K562 (cell line): ENCODE data around the gene TMEM234. TPM values are rescaled to one million over a fixed set of nuclear protein-coding genes. Genes with fewer than 3 reads are reported as not detected.

Experiments used
- ATF3 ChIP-seq, 2 experiments: fragments of 450-650 bp in 1 of 2; sonication (generic) in 1 of 2; formaldehyde crosslinking in 1 of 2; IDR thresholded peaks in 1 of 2; conservative IDR thresholded peaks in 1 of 2; 2 replicates each; pipeline versions ENCODE4 v1.6.1 to v1.8.1; 2016 to 2023; ENCODE audit warnings: mild to moderate bottlenecking in 2 of 2, moderate library complexity in 2 of 2, inconsistent platforms in 1 of 2, missing genetic modification reagents in 1 of 2
- CBX3 ChIP-seq, 2 experiments: IDR thresholded peaks; 1 replicate in 1 of 2; 2 replicates in 1 of 2; pipeline ENCODE4 v1.6.1; 2012; ENCODE audit warnings: inconsistent platforms in 2 of 2, low read length in 2 of 2, borderline replicate concordance in 1 of 2, control low read depth in 1 of 2
- CHD1 ChIP-seq: fragments of 200-600 bp; sonication (generic); IDR thresholded peaks from one replicate; pipeline ENCODE4 v1.6.1; 2012; ENCODE audit warnings: mild to moderate bottlenecking, moderate library complexity, low read length, inconsistent platforms
- E2F4 ChIP-seq: sonication (generic); formaldehyde crosslinking; IDR thresholded peaks from 2 replicates; pipeline ENCODE4 v1.8.0; 2022; ENCODE audit warnings: mild to moderate bottlenecking, low read depth, missing genetic modification reagents
- GABPB1 ChIP-seq: sonication (generic); formaldehyde crosslinking; IDR thresholded peaks from 2 replicates; pipeline ENCODE4 v1.8.0; 2022; ENCODE audit warnings: mild to moderate bottlenecking, missing genetic modification reagents
- HDAC8 ChIP-seq: fragments of 450-650 bp; IDR thresholded peaks from 2 replicates; pipeline ENCODE4 v1.6.1; 2016; ENCODE audit warnings: mild to moderate bottlenecking, missing genetic modification characterization, moderate library complexity, missing compliant biosample characterization
- MAFK ChIP-seq: IDR thresholded peaks from 2 replicates; pipeline ENCODE4 v1.6.1; 2011; ENCODE audit warnings: low read length, improper control_type of control experiment
- MLLT1 ChIP-seq, 2 experiments: fragments of 450-650 bp; IDR thresholded peaks; 2 replicates each; pipeline ENCODE4 v1.6.1; 2016
- MNT ChIP-seq, 2 experiments: fragments of 450-650 bp; conservative IDR thresholded peaks; 2 replicates each; pipeline ENCODE4 v1.6.1; 2017; ENCODE audit warnings: mild to moderate bottlenecking in 2 of 2, moderate library complexity in 2 of 2
- NFRKB ChIP-seq: fragments of 450-650 bp; IDR thresholded peaks from 2 replicates; pipeline ENCODE4 v1.6.1; 2016; ENCODE audit warnings: low read depth
- RNF2 ChIP-seq: sonication (generic); IDR thresholded peaks from 2 replicates; pipeline ENCODE4 v1.6.1; 2016
- TGIF2 ChIP-seq: sonication (generic); formaldehyde crosslinking; IDR thresholded peaks from 2 replicates; pipeline ENCODE4 v1.8.1; 2022; ENCODE audit warnings: mild to moderate bottlenecking, missing genetic modification reagents, moderate library complexity
- YY1 ChIP-seq, 3 experiments: IDR thresholded peaks; 2 replicates each; pipeline ENCODE4 v1.6.1; 2011; ENCODE audit warnings: low read length in 2 of 3, mild to moderate bottlenecking in 2 of 3, moderate library complexity in 2 of 3, borderline replicate concordance in 1 of 3, control low read depth in 1 of 3, low read depth in 1 of 3; ENCODE audit not compliant: insufficient read depth in 3 of 3, insufficient replicate concordance in 2 of 3, control insufficient read depth in 1 of 3, insufficient read length in 1 of 3; ENCODE audit errors: extremely low read depth in 1 of 3
- ZBTB7A ChIP-seq: IDR thresholded peaks from 2 replicates; pipeline ENCODE4 v1.6.1; 2011; ENCODE audit warnings: low read depth, mild to moderate bottlenecking, low read length, moderate library complexity, borderline replicate concordance; ENCODE audit not compliant: control insufficient read depth
- ZFP91 ChIP-seq: sonication (generic); formaldehyde crosslinking; IDR thresholded peaks from 2 replicates; pipeline ENCODE4 v1.8.0; 2022; ENCODE audit warnings: mild to moderate bottlenecking, missing genetic modification reagents
- polyA plus RNA-seq, 8 experiments: library from polyadenylated mRNA; depleted of rRNA in 4 of 8; stranded (reverse) in 5 of 8; unstranded in 3 of 8; fragments of >200 nt; fragmentation: Nextera tagmentation in 2 of 8; fragmentation: Illumina TruSeq in 1 of 8; extraction: Ambion mirVana in 2 of 8; extraction: Trizol in 1 of 8; gene quantifications; 2 replicates each; pipeline versions ENCODE4 v1.2.1 to v1.2.3, GENCODE V29; 2011 to 2014; ENCODE audit warnings: inconsistent platforms in 1 of 8, missing spikeins in 1 of 8
- total RNA-seq, 7 experiments: library from RNA; depleted of rRNA in 6 of 7; stranded (reverse); fragments of >200 nt in 6 of 7; fragmentation: Illumina TruSeq in 2 of 7; extraction: Trizol in 2 of 7; gene quantifications; 2 replicates each; pipeline versions ENCODE4 v1.2.1 to v1.2.3, GENCODE V29; 2011 to 2021; ENCODE audit warnings: low replicate concordance in 1 of 7
- TF ChIP-seq, protein P1 (sequence below): sonication (generic); formaldehyde crosslinking; IDR thresholded peaks from 2 replicates; pipeline ENCODE4 v1.8.0; 2023; ENCODE audit warnings: mild to moderate bottlenecking, missing genetic modification reagents

TMEM234 gene
- total and polyA plus RNA-seq, 9 of the 15 experiments (the other 6 are each of a cell fraction or from before 2014, with no cell fraction given) = 5.0 to 12.9 (median 7.6) TPM

- TF ChIP-seq TGIF2 (CRISPR knock-in tag) (no peak), CHD1 (peak; percentile 27), CBX3 (IDR thresholded peaks at IDR 0.05; ENCODE audit: borderline replicate concordance in 1 of 2, low read length in 2 of 2) (peak in 1 of 2 experiments; percentile 65; a peak in 1 of 3 replicates), MAFK (no peak), ZFP91 (CRISPR knock-in tag) (peak; percentile 96), ATF3 (IDR thresholded peaks at IDR 0.05) (peak; percentile 27), ATF3 (CRISPR knock-in tag; conservative IDR thresholded peaks at IDR 0.05) (0 out of 2 replicates have a peak, but pooled peaks have one; percentile 25), YY1 (IDR thresholded peaks at IDR 0.05; ENCODE audit: borderline replicate concordance in 1 of 3, control insufficient read depth in 1 of 3, extremely low read depth in 1 of 3, insufficient read depth in 3 of 3, insufficient read length in 1 of 3, insufficient replicate concordance in 2 of 3, low read depth in 1 of 3, low read length in 2 of 3) (peak in 2 of 3 experiments; percentile 31 to 85), GABPB1 (peak; percentile 64), NFRKB (peak; percentile 33; the same call in 1 of the 2 replicates), MLLT1 (IDR thresholded peaks at IDR 0.05) (peak in 1 of 2 experiments; percentile 65; a peak in 1 of 4 replicates), ZBTB7A (peak; percentile 55), E2F4 (CRISPR knock-in tag) (no peak), RNF2 (no peak; the same call in 1 of the 2 replicates), HDAC8 (tag) (peak; percentile 33; the same call in 1 of the 2 replicates), MNT (conservative IDR thresholded peaks at IDR 0.05) (peak; percentile 78 to 86)
- TF ChIP-seq, protein P1, sequence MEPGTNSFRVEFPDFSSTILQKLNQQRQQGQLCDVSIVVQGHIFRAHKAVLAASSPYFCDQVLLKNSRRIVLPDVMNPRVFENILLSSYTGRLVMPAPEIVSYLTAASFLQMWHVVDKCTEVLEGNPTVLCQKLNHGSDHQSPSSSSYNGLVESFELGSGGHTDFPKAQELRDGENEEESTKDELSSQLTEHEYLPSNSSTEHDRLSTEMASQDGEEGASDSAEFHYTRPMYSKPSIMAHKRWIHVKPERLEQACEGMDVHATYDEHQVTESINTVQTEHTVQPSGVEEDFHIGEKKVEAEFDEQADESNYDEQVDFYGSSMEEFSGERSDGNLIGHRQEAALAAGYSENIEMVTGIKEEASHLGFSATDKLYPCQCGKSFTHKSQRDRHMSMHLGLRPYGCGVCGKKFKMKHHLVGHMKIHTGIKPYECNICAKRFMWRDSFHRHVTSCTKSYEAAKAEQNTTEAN (CRISPR knock-in tag) = no peak
Observed at GRCh38 chr1:32200226-32201010, 21.7 kb downstream of the TMEM234 start, which contains the start of gene CCDC28B (continued).
